ENCODE measurements around the gene ADAMTS1.

GRCh38 chr21:26835714-26836265 lies 9.4 kb downstream of the ADAMTS1 start:
- TF ChIP-seq, protein P1, sequence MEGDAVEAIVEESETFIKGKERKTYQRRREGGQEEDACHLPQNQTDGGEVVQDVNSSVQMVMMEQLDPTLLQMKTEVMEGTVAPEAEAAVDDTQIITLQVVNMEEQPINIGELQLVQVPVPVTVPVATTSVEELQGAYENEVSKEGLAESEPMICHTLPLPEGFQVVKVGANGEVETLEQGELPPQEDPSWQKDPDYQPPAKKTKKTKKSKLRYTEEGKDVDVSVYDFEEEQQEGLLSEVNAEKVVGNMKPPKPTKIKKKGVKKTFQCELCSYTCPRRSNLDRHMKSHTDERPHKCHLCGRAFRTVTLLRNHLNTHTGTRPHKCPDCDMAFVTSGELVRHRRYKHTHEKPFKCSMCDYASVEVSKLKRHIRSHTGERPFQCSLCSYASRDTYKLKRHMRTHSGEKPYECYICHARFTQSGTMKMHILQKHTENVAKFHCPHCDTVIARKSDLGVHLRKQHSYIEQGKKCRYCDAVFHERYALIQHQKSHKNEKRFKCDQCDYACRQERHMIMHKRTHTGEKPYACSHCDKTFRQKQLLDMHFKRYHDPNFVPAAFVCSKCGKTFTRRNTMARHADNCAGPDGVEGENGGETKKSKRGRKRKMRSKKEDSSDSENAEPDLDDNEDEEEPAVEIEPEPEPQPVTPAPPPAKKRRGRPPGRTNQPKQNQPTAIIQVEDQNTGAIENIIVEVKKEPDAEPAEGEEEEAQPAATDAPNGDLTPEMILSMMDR (conservative IDR thresholded peaks at IDR 0.05): no peak
- no peak for TF ChIP-seq EZH2 (IDR thresholded peaks at IDR 0.05; ENCODE audit: low read depth)

All from PC-9 (cell line).